Measurements from ENCODE around the gene OLFML2A. TPM values are rescaled to one million over a fixed set of nuclear protein-coding genes. Genes with fewer than 3 reads are reported as not detected.
A peak's percentile ranks its signal among the peaks of the same experiment; 100 is the strongest.

Gene OLFML2A
- total RNA-seq, 1 experiment from 2014 or later = 6.7 TPM

DNA sequence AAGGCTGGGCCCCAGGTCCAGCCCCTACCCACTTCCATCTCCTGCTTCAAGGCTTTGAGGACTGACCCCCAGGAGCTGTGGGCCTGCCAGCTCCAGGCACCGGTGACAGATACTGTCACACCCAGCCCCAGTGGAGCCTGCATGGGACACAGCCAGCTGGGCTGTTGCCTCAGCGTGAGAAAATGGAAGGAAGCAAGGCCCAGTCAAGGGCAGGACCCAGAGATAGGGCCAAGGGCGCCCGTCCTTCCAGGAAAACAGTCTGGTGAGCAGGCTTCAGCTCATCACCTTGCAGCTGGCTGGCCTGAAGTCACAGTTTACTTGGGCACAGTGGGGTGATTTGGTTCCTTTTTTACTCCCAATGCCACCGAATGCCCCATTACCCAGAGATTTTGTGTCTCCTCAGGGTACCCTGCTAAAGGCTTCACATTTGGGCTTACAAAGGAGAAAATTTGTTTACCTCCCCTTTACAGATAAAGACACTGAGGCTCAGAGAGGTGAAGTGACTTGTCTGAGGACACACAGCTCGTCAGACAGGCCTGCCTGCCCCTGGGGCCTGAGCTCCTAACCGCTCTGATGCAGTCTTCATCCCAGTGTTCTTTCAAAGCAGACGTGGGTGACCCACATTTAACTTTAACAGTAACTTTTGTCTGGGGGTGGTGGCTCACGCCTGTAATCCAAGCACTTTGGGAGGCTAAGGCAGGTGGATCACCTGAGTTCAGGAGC is 54.9 kb downstream of the OLFML2A start:
- POLR2A ChIA-PET = no interaction called here
- TF ChIP-seq ZNF263 (CRISPR knock-in tag; IDR thresholded peaks at IDR 0.05; ENCODE audit: low read depth) (no peak), ZNF121 (CRISPR knock-in tag; IDR thresholded peaks at IDR 0.05) (no peak), FOXK1 (CRISPR knock-in tag; IDR thresholded peaks at IDR 0.05) (no peak), CREM (CRISPR knock-in tag; IDR thresholded peaks at IDR 0.05) (no peak), TCF7 (CRISPR knock-in tag; IDR thresholded peaks at IDR 0.05; ENCODE audit: low read depth) (no peak), FOXP1 (CRISPR knock-in tag; IDR thresholded peaks at IDR 0.05; ENCODE audit: borderline replicate concordance) (no peak)
- Mint-ChIP-seq H3K4me1 (peaks cover 10% of the 10 kb centered on the region), H3K27ac (no peak overlapping the region), H3K36me3 (no peaks in the 10 kb centered on the region), H3K27me3 (ENCODE audit: low read depth) (peaks cover 8% of the 10 kb centered on the region; the same call in 1 of the 2 replicates), H3K9me3 (no peaks in the 10 kb centered on the region), H3K4me3 (no peak overlapping the region)
- CTCF ChIA-PET = interaction anchor here (0.7 to 12.7 kb wide), 5 partner anchors 9 to 57 kb away, joined by 3 to 323 read pairs (median 21); partner anchors contain the start of genes NR6A1, OLFML2A and WDR38
- ATAC-seq (no peak), DNase-seq (ENCODE audit: low spot score) (no peak)

DNA sequence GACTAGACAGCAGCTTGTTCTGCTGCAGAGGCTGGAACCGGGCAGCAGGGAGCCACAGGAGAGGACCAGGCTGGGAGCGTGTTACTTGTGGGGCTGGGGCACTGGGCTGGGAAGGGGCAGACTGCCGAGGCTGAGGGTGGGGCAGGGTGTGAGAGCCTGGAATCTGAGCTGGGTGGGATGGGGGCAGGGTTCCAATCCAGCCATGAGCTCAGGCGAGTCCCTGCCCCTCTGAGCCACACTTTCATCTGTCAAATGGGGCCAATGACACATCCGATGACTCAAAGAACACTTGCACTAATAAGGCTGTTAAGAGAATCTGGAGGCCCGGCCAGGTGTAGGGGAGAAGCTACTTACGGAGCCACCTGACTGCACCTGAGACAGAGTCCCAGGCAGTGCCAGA is 57.7 kb downstream of the OLFML2A start:
- H3K27ac Mint-ChIP-seq = no peak overlapping the region
- ChIA-PET CTCF (interaction anchor here (0.7 to 12.7 kb wide), 5 partner anchors 11 to 415 kb away, joined by 3 to 323 read pairs (median 4); partner anchors contain the start of genes NR6A1, OLFML2A and WDR38), POLR2A (no interaction called here)
- H3K4me3 Mint-ChIP-seq = no peak overlapping the region
- ATAC-seq (peak; percentile 47; the same call in 1 of the 2 replicates), DNase-seq (ENCODE audit: low spot score) (no peak)
- no peaks in the 10 kb centered on the region for H3K36me3 Mint-ChIP-seq
- peaks cover 3% of the 10 kb centered on the region; the same call in 1 of the 2 replicates for H3K9me3 Mint-ChIP-seq
- H3K4me1 Mint-ChIP-seq = peaks cover 3% of the 10 kb centered on the region
- H3K27me3 Mint-ChIP-seq (ENCODE audit: low read depth) = no peaks in the 10 kb centered on the region
- TF ChIP-seq, protein P1, sequence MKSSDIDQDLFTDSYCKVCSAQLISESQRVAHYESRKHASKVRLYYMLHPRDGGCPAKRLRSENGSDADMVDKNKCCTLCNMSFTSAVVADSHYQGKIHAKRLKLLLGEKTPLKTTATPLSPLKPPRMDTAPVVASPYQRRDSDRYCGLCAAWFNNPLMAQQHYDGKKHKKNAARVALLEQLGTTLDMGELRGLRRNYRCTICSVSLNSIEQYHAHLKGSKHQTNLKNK (CRISPR knock-in tag; IDR thresholded peaks at IDR 0.05) = no peak
- TF ChIP-seq IRF2 (CRISPR knock-in tag; IDR thresholded peaks at IDR 0.05; ENCODE audit: borderline replicate concordance, low read depth) (no peak), TP53 (CRISPR knock-in tag; IDR thresholded peaks at IDR 0.05) (no peak), ZNF423 (CRISPR knock-in tag; IDR thresholded peaks at IDR 0.05) (no peak), TCF7 (CRISPR knock-in tag; IDR thresholded peaks at IDR 0.05; ENCODE audit: low read depth) (no peak), ZNF138 (CRISPR knock-in tag; conservative IDR thresholded peaks at IDR 0.05) (no peak), ZNF219 (CRISPR knock-in tag; IDR thresholded peaks at IDR 0.05; ENCODE audit: borderline replicate concordance) (no peak), RELA (CRISPR knock-in tag; IDR thresholded peaks at IDR 0.05; ENCODE audit: borderline replicate concordance) (no peak), EMX1 (CRISPR knock-in tag; IDR thresholded peaks at IDR 0.05) (no peak), ESRRA (CRISPR knock-in tag; IDR thresholded peaks at IDR 0.05; ENCODE audit: borderline replicate concordance) (no peak), ZNF416 (CRISPR knock-in tag; IDR thresholded peaks at IDR 0.05) (no peak), TEAD4 (CRISPR knock-in tag; IDR thresholded peaks at IDR 0.05) (no peak)
- TF ChIP-seq, protein P2, sequence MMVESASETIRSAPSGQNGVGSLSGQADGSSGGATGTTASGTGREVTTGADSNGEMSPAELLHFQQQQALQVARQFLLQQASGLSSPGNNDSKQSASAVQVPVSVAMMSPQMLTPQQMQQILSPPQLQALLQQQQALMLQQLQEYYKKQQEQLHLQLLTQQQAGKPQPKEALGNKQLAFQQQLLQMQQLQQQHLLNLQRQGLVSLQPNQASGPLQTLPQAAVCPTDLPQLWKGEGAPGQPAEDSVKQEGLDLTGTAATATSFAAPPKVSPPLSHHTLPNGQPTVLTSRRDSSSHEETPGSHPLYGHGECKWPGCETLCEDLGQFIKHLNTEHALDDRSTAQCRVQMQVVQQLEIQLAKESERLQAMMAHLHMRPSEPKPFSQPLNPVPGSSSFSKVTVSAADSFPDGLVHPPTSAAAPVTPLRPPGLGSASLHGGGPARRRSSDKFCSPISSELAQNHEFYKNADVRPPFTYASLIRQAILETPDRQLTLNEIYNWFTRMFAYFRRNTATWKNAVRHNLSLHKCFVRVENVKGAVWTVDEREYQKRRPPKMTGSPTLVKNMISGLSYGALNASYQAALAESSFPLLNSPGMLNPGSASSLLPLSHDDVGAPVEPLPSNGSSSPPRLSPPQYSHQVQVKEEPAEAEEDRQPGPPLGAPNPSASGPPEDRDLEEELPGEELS (CRISPR knock-in tag; IDR thresholded peaks at IDR 0.05) = no peak
- TF ChIP-seq, protein P3, sequence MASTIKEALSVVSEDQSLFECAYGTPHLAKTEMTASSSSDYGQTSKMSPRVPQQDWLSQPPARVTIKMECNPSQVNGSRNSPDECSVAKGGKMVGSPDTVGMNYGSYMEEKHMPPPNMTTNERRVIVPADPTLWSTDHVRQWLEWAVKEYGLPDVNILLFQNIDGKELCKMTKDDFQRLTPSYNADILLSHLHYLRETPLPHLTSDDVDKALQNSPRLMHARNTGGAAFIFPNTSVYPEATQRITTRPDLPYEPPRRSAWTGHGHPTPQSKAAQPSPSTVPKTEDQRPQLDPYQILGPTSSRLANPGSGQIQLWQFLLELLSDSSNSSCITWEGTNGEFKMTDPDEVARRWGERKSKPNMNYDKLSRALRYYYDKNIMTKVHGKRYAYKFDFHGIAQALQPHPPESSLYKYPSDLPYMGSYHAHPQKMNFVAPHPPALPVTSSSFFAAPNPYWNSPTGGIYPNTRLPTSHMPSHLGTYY (CRISPR knock-in tag; IDR thresholded peaks at IDR 0.05) = no peak
- TF ChIP-seq, protein P4, sequence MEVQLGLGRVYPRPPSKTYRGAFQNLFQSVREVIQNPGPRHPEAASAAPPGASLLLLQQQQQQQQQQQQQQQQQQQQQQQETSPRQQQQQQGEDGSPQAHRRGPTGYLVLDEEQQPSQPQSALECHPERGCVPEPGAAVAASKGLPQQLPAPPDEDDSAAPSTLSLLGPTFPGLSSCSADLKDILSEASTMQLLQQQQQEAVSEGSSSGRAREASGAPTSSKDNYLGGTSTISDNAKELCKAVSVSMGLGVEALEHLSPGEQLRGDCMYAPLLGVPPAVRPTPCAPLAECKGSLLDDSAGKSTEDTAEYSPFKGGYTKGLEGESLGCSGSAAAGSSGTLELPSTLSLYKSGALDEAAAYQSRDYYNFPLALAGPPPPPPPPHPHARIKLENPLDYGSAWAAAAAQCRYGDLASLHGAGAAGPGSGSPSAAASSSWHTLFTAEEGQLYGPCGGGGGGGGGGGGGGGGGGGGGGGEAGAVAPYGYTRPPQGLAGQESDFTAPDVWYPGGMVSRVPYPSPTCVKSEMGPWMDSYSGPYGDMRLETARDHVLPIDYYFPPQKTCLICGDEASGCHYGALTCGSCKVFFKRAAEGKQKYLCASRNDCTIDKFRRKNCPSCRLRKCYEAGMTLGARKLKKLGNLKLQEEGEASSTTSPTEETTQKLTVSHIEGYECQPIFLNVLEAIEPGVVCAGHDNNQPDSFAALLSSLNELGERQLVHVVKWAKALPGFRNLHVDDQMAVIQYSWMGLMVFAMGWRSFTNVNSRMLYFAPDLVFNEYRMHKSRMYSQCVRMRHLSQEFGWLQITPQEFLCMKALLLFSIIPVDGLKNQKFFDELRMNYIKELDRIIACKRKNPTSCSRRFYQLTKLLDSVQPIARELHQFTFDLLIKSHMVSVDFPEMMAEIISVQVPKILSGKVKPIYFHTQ (CRISPR knock-in tag; IDR thresholded peaks at IDR 0.05) = no peak
- TF ChIP-seq, protein P5, sequence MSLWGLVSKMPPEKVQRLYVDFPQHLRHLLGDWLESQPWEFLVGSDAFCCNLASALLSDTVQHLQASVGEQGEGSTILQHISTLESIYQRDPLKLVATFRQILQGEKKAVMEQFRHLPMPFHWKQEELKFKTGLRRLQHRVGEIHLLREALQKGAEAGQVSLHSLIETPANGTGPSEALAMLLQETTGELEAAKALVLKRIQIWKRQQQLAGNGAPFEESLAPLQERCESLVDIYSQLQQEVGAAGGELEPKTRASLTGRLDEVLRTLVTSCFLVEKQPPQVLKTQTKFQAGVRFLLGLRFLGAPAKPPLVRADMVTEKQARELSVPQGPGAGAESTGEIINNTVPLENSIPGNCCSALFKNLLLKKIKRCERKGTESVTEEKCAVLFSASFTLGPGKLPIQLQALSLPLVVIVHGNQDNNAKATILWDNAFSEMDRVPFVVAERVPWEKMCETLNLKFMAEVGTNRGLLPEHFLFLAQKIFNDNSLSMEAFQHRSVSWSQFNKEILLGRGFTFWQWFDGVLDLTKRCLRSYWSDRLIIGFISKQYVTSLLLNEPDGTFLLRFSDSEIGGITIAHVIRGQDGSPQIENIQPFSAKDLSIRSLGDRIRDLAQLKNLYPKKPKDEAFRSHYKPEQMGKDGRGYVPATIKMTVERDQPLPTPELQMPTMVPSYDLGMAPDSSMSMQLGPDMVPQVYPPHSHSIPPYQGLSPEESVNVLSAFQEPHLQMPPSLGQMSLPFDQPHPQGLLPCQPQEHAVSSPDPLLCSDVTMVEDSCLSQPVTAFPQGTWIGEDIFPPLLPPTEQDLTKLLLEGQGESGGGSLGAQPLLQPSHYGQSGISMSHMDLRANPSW (CRISPR knock-in tag; conservative IDR thresholded peaks at IDR 0.05; ENCODE audit: low read depth) = no peak

Data from WTC11 (cell line).